ENCODE results near the gene RS1. TPM values are rescaled to one million over a fixed set of nuclear protein-coding genes. Genes with fewer than 3 reads are reported as not detected.

The RS1 gene
- not detected in 2 replicates for total RNA-seq (2012; rRNA removed)
- not detected in 2 replicates for polyA plus RNA-seq (2012; rRNA removed)
- not detected in 2 replicates for polyA plus RNA-seq (2012; cell fraction: cytosol; rRNA removed)
- not detected in 2 replicates for polyA plus RNA-seq (2012; cell fraction: nucleus; rRNA removed; ENCODE audit: low replicate concordance)
- Bru-seq, nascent RNA, result not detected
- not detected for BruChase-seq, experiment 1, labeled RNA remaining after a 6-hour chase
- BruChase-seq, experiment 2, labeled RNA remaining after a 2-hour chase, result not detected
- long read RNA-seq, result 0 reads

DNA sequence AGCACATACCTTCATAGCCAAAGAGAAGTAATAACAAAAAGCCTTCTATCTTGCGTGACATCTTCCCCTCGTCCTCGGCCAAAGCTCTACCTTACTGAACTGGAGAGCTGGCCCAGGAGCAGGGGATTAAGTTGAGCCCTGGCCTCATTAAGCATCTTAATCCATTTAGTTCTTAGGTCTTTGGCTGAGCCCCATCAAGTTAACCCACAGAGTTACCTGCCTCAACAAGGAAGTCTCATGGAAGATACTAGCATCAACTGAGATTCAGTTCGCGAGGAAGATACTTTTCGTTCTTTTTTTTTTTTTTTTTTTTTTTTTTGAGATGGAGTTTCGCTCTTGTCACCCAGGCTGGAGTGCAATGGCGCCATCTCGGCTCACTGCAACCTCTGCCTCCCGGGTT is at the start of gene RS1:
Gene RS1, minus strand, starts transcription at position 101 of the 400 bp plus-strand sequence. Its CDS starts 40 bp downstream, at position 61.
- Histone ChIP-seq H3K56ac (ENCODE audit: extremely low read depth, insufficient read depth, low read length) (no peak within 1 kb of the TSS), H3K9me3 (ENCODE audit: control insufficient read depth, insufficient read depth, low read length) (no peaks in the 10 kb centered on the region), H4K5ac (ENCODE audit: low read depth, low read length) (no peak within 1 kb of the TSS), H3K23ac (ENCODE audit: low read depth, low read length) (no peak within 1 kb of the TSS), H3K9ac (ENCODE audit: low read depth, low read length) (no peak within 1 kb of the TSS), H3K27ac (ENCODE audit: insufficient read depth, low read length) (no peak within 1 kb of the TSS), H3K14ac (replicated peaks; ENCODE audit: low read depth, low read length) (no peak within 1 kb of the TSS), H3K4ac (ENCODE audit: low read depth, low read length) (no peak within 1 kb of the TSS), H3K79me1 (ENCODE audit: low read depth in 1 of 2, low read length in 2 of 2) (no peaks in the 10 kb centered on the region), H3K18ac (ENCODE audit: low read depth, low read length) (no peak within 1 kb of the TSS), H2AFZ (replicated peaks; ENCODE audit: low read length, poor library complexity) (no peak within 1 kb of the TSS), H2BK120ac (ENCODE audit: low read depth, low read length) (no peak within 1 kb of the TSS), H4K91ac (ENCODE audit: insufficient read depth, low read depth, low read length) (no peak within 1 kb of the TSS), H2BK5ac (ENCODE audit: low read depth, low read length, poor library complexity, severe bottlenecking) (no peak within 1 kb of the TSS), H3K9me1 (ENCODE audit: insufficient read depth, low read length) (no peaks in the 10 kb centered on the region), H3K4me2 (ENCODE audit: low read depth, low read length) (no peak within 1 kb of the TSS), H4K20me1 (ENCODE audit: insufficient read depth, low read length) (no peaks in the 10 kb centered on the region), H3K4me1 (ENCODE audit: control insufficient read depth, insufficient read depth, low read length) (no peaks in the 10 kb centered on the region), H2BK20ac (ENCODE audit: low read depth, low read length) (no peak within 1 kb of the TSS), H3K36me3 (ENCODE audit: control insufficient read depth, insufficient read depth, low read length) (no peaks in the 10 kb centered on the region), H4K8ac (ENCODE audit: low read depth in 2 of 2, low read length in 2 of 2) (no peak within 1 kb of the TSS), H2AK9ac (replicated peaks; ENCODE audit: low read depth, low read length, poor library complexity) (no peak within 1 kb of the TSS), H2AK5ac (ENCODE audit: low read depth, low read length) (no peak within 1 kb of the TSS), H2BK15ac (ENCODE audit: low read depth, low read length) (no peak within 1 kb of the TSS), H3K4me3 (ENCODE audit: insufficient read depth, low read depth, low read length) (no peak within 1 kb of the TSS), H3K27me3 (ENCODE audit: control insufficient read depth, insufficient read depth, low read length) (no peaks in the 10 kb centered on the region)
- ATAC-seq (ENCODE audit: low read depth) (no peak), DNase-seq (no peak)
- dilution Hi-C loops (cut with HindIII; ENCODE audit: low sequenced_read_pairs, unreplicated experiment), result no loop called here
- POLR2A ChIA-PET (ENCODE audit: unreplicated experiment), result no interaction called here
- WGBS, 2 experiments (ENCODE audit: extremely low coverage in 2 of 2, insufficient read length in 1 of 2), result 100% methylated on average over 1 of the region's 10 CpGs; no CpG with 5 or more reads in 1 of the 2 experiments
- BruUV-seq (replicated peaks), result no TSS peak
- CTCF ChIA-PET, result no interaction called here
- in situ Hi-C loops (cut with MboI; ENCODE audit: low sequenced_read_pairs), result no loop called here
- intact Hi-C loops (cut with micrococcal nuclease), result no loop called here
- TF ChIP-seq SMC3 (IDR thresholded peaks at IDR 0.05; ENCODE audit: low read depth, low read length) (no peak), FOS (IDR thresholded peaks at IDR 0.05; ENCODE audit: low read depth, low read length) (no peak), NFE2L2 (IDR thresholded peaks at IDR 0.05; ENCODE audit: low read depth, low read length) (no peak), RFX5 (IDR thresholded peaks at IDR 0.05; ENCODE audit: low read depth, low read length) (no peak), POLR2A (IDR thresholded peaks at IDR 0.05; ENCODE audit: low read depth, low read length) (no peak), RAD21 (IDR thresholded peaks at IDR 0.05; ENCODE audit: low read length) (no peak), MAFK (IDR thresholded peaks at IDR 0.05; ENCODE audit: low read depth, low read length) (no peak), CHD1 (IDR thresholded peaks at IDR 0.05; ENCODE audit: low read depth, low read length) (no peak), MXI1 (IDR thresholded peaks at IDR 0.05; ENCODE audit: borderline replicate concordance, low read depth, low read length) (no peak), MAZ (IDR thresholded peaks at IDR 0.05; ENCODE audit: borderline replicate concordance, low read depth, low read length) (no peak), RCOR1 (IDR thresholded peaks at IDR 0.05; ENCODE audit: insufficient replicate concordance, low read length) (no peak), BHLHE40 (IDR thresholded peaks at IDR 0.05; ENCODE audit: low read depth, low read length) (no peak)
- TF ChIP-seq, protein P1, sequence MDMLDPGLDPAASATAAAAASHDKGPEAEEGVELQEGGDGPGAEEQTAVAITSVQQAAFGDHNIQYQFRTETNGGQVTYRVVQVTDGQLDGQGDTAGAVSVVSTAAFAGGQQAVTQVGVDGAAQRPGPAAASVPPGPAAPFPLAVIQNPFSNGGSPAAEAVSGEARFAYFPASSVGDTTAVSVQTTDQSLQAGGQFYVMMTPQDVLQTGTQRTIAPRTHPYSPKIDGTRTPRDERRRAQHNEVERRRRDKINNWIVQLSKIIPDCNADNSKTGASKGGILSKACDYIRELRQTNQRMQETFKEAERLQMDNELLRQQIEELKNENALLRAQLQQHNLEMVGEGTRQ (IDR thresholded peaks at IDR 0.05; ENCODE audit: low read depth, low read length), result no peak
- TF ChIP-seq, protein P2, sequence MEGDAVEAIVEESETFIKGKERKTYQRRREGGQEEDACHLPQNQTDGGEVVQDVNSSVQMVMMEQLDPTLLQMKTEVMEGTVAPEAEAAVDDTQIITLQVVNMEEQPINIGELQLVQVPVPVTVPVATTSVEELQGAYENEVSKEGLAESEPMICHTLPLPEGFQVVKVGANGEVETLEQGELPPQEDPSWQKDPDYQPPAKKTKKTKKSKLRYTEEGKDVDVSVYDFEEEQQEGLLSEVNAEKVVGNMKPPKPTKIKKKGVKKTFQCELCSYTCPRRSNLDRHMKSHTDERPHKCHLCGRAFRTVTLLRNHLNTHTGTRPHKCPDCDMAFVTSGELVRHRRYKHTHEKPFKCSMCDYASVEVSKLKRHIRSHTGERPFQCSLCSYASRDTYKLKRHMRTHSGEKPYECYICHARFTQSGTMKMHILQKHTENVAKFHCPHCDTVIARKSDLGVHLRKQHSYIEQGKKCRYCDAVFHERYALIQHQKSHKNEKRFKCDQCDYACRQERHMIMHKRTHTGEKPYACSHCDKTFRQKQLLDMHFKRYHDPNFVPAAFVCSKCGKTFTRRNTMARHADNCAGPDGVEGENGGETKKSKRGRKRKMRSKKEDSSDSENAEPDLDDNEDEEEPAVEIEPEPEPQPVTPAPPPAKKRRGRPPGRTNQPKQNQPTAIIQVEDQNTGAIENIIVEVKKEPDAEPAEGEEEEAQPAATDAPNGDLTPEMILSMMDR (conservative IDR thresholded peaks at IDR 0.05; ENCODE audit: low read depth, low read length), result no peak
- TF ChIP-seq, protein P3, sequence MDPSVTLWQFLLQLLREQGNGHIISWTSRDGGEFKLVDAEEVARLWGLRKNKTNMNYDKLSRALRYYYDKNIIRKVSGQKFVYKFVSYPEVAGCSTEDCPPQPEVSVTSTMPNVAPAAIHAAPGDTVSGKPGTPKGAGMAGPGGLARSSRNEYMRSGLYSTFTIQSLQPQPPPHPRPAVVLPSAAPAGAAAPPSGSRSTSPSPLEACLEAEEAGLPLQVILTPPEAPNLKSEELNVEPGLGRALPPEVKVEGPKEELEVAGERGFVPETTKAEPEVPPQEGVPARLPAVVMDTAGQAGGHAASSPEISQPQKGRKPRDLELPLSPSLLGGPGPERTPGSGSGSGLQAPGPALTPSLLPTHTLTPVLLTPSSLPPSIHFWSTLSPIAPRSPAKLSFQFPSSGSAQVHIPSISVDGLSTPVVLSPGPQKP (IDR thresholded peaks at IDR 0.05; ENCODE audit: borderline replicate concordance, low read depth, low read length), result no peak

Data from IMR-90 (cell line).